Nephron (organoid): ENCODE measurements around the gene SLC47A1.

Experiments
- H3K27ac Mint-ChIP-seq, 3 experiments: 2 replicates each; pipeline ENCODE4 v1.8.0; 2020; ENCODE audit warnings: mixed read lengths in 3 of 3, mild to moderate bottlenecking in 2 of 3, moderate library complexity in 1 of 3
- H3K27me3 Mint-ChIP-seq: 2 replicates; pipeline ENCODE4 v1.8.0; 2021; ENCODE audit warnings: low read depth, mild to moderate bottlenecking, moderate library complexity, mixed read lengths
- H3K36me3 Mint-ChIP-seq: 2 replicates; pipeline ENCODE4 v1.8.0; 2020; ENCODE audit warnings: low read depth, mixed read lengths
- H3K4me1 Mint-ChIP-seq: 2 replicates; pipeline ENCODE4 v1.8.0; 2020; ENCODE audit warnings: mixed read lengths
- H3K4me3 Mint-ChIP-seq, 3 experiments: 2 replicates each; pipeline ENCODE4 v1.8.0; 2020; ENCODE audit warnings: mild to moderate bottlenecking in 3 of 3, mixed read lengths in 3 of 3, moderate library complexity in 2 of 3
- H3K9me3 Mint-ChIP-seq: 2 replicates; pipeline ENCODE4 v1.8.0; 2020; ENCODE audit warnings: mixed read lengths
- TF ChIP-seq, protein P1 (sequence below), 3 experiments: fragments of 200-600 bp; sonication (generic); IDR thresholded peaks; one replicate each; pipeline ENCODE4 v1.5.0; 2021; ENCODE audit warnings: antibody characterized with exemption in 3 of 3; ENCODE audit not compliant: unreplicated experiment in 3 of 3

Gene SLC47A1

DNA sequence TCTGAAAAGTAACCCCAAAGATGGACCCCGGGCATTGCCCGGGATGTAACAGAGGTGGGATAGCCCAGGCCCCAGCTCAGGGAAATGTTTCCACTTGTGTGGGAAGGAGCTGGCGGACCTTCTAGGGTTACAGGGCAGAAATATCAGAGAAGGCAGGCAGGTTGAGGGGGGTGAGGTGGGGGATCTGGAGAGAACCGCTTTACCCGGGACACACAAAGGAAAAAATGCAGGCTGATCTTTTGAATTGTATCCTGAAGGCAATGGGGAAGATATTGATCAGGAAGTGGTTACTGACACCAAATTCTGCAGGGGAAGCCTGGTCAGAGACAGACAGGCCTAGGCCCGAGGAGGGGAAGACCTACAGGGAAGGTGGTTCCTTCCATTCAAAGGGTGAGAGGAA, 3.5 kb downstream of the SLC47A1 start:
- Mint-ChIP-seq H3K4me3 (no peak overlapping the region), H3K4me1 (peaks cover 12% of the 10 kb centered on the region), H3K27me3 (peaks cover 54% of the 10 kb centered on the region), H3K27ac (no peak overlapping the region), H3K9me3 (no peaks in the 10 kb centered on the region), H3K36me3 (no peaks in the 10 kb centered on the region)
- TF ChIP-seq, protein P1, sequence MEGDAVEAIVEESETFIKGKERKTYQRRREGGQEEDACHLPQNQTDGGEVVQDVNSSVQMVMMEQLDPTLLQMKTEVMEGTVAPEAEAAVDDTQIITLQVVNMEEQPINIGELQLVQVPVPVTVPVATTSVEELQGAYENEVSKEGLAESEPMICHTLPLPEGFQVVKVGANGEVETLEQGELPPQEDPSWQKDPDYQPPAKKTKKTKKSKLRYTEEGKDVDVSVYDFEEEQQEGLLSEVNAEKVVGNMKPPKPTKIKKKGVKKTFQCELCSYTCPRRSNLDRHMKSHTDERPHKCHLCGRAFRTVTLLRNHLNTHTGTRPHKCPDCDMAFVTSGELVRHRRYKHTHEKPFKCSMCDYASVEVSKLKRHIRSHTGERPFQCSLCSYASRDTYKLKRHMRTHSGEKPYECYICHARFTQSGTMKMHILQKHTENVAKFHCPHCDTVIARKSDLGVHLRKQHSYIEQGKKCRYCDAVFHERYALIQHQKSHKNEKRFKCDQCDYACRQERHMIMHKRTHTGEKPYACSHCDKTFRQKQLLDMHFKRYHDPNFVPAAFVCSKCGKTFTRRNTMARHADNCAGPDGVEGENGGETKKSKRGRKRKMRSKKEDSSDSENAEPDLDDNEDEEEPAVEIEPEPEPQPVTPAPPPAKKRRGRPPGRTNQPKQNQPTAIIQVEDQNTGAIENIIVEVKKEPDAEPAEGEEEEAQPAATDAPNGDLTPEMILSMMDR (IDR thresholded peaks at IDR 0.05; ENCODE audit: unreplicated experiment in 3 of 3), result no peak

DNA sequence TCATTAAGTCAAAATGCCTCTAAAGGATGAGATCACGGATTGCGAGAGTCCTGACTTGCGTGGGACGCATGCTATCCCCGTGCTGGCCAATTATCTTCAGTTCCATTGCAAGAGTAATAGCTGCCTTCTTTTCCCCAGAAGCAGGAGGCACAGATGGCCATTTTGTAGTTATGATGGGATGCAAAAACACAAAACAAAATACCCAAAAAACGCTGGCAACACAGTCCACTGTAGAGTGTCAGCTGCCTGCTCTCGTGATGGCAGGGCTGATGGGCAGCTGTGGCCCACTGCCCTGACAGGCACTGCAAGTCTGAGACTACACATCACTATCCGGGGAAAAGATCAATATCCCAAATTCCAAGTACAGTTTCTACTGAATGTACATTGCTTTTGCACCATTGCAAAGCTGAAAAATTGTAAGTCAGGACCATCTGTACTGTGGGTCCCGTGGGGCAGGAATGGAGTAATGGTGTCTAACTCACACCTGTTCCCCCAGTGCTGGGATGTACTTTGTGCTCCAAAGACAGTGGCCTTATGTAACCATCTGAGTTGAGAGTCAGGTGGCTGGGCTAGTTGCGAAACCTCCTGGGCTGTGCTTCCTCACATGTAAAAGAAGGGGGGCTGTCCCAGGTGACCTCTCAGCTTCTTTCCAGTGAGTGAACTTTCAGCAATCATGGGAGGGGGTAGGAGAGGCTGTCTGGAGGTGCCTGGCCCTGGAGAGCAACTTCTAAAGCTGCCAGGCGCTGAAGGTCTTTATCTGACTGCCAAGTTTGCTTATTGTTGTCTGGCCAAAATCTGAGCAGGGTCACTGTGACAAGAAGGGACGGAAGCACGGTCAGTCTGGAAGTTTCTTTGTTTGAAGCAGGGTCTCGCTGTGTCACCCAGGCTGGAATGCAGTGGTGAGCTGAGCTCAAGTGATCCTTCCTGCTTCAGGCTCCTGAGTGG, 4.7 kb downstream of the SLC47A1 start:
- TF ChIP-seq, protein P1 (IDR thresholded peaks at IDR 0.05; ENCODE audit: unreplicated experiment in 3 of 3), result no peak
- Mint-ChIP-seq H3K27ac (peak overlapping the region; percentile 33 to 91 (median 35)), H3K4me3 (no peak overlapping the region), H3K36me3 (no peaks in the 10 kb centered on the region), H3K27me3 (peaks cover 41% of the 10 kb centered on the region), H3K4me1 (peaks cover 12% of the 10 kb centered on the region), H3K9me3 (no peaks in the 10 kb centered on the region)

DNA sequence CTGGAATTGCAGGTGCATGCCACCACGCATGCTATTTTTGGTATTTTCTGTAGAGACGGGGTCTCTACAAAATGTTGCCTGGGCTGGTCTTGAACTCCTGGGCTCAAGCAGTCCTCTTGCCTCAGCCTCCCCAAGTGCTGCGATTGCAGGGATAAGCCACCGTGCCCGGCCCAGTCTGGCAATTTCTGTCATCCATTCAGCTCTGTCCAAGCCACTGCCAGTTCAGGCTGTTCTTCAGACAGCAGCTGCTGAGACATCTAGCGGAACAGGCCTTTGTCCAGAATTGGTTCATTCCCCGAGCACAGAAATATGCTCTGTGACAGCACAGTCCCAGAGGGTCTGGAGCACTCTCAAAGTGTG, 5.4 kb downstream of the SLC47A1 start:
- Mint-ChIP-seq H3K9me3 (no peaks in the 10 kb centered on the region), H3K27me3 (peaks cover 40% of the 10 kb centered on the region), H3K36me3 (no peaks in the 10 kb centered on the region), H3K4me3 (no peak overlapping the region), H3K4me1 (peaks cover 12% of the 10 kb centered on the region), H3K27ac (peak overlapping the region; percentile 33 to 91 (median 35))
- TF ChIP-seq, protein P1 (IDR thresholded peaks at IDR 0.05; ENCODE audit: unreplicated experiment in 3 of 3), result no peak

DNA sequence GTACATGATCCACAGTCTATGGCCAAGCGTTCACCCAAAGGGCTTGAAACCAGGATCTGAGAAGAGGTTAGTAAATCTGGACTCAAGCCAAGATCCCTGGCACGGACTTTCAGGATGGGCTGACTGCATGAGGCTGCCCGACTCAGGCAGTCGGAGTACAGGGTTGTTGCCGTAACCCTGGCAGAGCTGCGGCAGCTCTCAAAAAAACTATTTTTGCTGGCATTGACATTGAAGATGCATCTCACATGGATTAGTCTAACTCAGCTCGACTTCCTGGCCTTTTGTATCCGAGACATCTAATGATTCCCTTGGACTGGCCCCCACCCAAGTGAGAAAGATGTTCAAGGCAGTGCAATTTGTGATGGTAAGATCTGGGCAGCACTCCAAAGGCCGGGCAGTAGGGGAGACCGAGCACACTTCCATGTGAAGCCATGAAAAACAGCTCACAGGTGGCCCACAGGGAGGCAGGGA, 6.2 kb downstream of the SLC47A1 start:
- Mint-ChIP-seq H3K4me1 (peaks cover 12% of the 10 kb centered on the region), H3K27me3 (peaks cover 32% of the 10 kb centered on the region), H3K4me3 (no peak overlapping the region), H3K36me3 (no peaks in the 10 kb centered on the region), H3K27ac (peak overlapping the region in 2 of 3 experiments; percentile 2 to 5), H3K9me3 (no peaks in the 10 kb centered on the region)
- TF ChIP-seq, protein P1 (IDR thresholded peaks at IDR 0.05; ENCODE audit: unreplicated experiment in 3 of 3), result no peak

DNA sequence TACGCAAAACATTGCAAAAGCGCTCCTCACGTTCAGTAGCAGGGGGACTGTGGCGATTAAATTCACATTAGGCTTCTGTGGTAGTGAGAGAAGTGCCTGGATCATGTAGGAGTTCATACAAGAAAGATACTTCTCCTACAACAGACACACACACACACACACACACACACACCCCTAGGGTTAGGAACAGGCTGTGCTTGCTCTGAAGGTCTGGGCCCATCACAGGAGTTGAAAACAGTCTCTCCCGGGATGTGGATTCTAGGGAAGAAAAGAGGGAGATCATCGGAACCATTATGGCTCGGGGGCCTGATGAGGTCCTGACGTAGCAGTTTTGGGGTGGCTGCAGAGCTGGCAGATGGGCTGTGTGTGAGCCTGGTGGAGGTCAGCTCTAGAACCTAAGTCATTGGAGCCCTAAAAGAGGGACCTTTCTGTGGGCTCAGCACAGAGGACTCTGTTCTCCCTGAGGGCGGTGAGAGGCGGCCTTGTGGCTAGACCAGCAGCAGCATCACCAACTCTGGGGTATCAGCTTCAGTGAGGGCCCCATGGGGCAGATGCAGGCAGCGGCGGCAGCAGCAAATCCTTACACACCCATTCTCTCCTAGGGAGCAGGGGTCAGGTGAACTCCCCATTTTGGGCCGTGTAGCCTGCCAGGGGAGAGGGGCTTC, 7.2 kb downstream of the SLC47A1 start:
- no peak overlapping the region for H3K27ac Mint-ChIP-seq
- no peaks in the 10 kb centered on the region for H3K9me3 Mint-ChIP-seq
- H3K4me1 Mint-ChIP-seq, result peaks cover 12% of the 10 kb centered on the region
- TF ChIP-seq, protein P1 (IDR thresholded peaks at IDR 0.05; ENCODE audit: unreplicated experiment in 3 of 3), result no peak
- peaks cover 27% of the 10 kb centered on the region for H3K27me3 Mint-ChIP-seq
- no peak overlapping the region for H3K4me3 Mint-ChIP-seq
- no peaks in the 10 kb centered on the region for H3K36me3 Mint-ChIP-seq
